ACC112 (cell line): Measurements from ENCODE around the gene CDH4.

Experiments
- H2AFZ ChIP-seq: fragments of 200-600 bp; sonication (generic); one replicate; pipeline ENCODE4 v1.6.0; 2017; ENCODE audit warnings: antibody characterized with exemption, low read length; ENCODE audit not compliant: unreplicated experiment
- H3K27ac ChIP-seq: fragments of 200-600 bp; sonication (generic); 2 replicates; pipeline ENCODE4 v1.5.1; 2014; ENCODE audit warnings: low read depth, mild to moderate bottlenecking, antibody characterized with exemption, low read length, moderate library complexity
- H3K27me3 ChIP-seq: fragments of 200-600 bp; sonication (generic); 2 replicates; pipeline ENCODE4 v1.6.1; 2014; ENCODE audit warnings: mild to moderate bottlenecking, antibody characterized with exemption, low read length, moderate library complexity, mixed read lengths; ENCODE audit not compliant: insufficient read depth
- H3K36me3 ChIP-seq: fragments of 200-600 bp; sonication (generic); 2 replicates; pipeline ENCODE4 v1.6.1; 2016; ENCODE audit warnings: mild to moderate bottlenecking, antibody characterized with exemption, low read length, moderate library complexity, mixed read lengths; ENCODE audit not compliant: insufficient read depth
- H3K4me1 ChIP-seq: fragments of 200-600 bp; sonication (generic); one replicate; pipeline ENCODE4 v1.6.1; 2016; ENCODE audit warnings: low read length, mixed read lengths; ENCODE audit not compliant: insufficient read depth, unreplicated experiment, control insufficient read depth
- H3K4me3 ChIP-seq: fragments of 200-600 bp; sonication (generic); 2 replicates; pipeline ENCODE4 v1.5.1; 2014; ENCODE audit warnings: mild to moderate bottlenecking, low read depth, low read length
- H3K79me2 ChIP-seq: fragments of 200-600 bp; sonication (generic); one replicate; pipeline ENCODE4 v1.6.0; 2016; ENCODE audit warnings: low read length; ENCODE audit not compliant: control insufficient read depth, unreplicated experiment, insufficient read depth

Gene CDH4

DNA sequence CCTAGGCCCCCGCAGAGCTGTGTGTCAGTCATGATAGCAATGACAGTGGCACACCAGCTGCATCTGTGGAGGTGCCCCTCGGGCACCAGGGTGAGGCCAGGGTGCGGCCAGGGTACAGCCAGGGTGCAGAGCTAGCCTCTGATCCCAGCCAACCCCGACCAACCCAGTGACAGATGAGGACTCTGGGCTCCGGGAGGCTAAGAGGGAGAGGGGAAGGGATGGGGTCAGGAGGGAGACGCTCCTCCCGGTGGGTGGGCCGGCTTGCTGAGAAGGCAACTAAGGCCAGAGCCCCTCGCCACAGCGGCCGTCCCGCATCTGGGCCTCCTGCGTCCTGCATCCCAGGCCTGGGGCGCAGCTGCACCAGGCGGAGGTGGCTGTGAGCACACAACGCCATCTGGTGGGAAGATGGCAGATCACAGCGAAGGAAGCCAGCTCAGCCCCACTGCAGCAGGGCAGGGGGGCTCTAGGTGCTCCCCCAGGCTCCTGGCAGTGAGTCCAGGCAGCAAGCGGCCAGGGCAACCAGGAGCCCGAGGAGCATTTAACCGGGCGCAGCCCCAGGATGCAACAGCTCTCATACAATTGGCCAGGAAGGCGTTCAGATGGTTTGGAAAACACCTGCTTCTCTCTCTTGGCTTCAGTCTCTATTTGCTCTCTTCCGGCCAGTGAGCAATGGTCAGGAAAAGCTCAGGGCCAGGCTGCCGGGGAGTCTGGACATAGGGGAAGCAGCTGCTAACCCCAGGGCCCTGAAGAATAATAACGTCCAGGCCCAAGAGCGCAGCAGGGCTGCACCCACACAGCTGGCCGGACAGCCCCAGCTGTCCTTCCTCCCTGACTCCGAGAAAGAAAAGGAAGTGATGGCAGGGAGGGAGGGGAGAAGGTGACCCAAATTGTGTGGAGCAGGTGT lies 644.2 kb downstream of the CDH4 start:
- H2AFZ ChIP-seq = no peak overlapping the region
- H3K4me1 ChIP-seq = no peaks in the 10 kb centered on the region
- no peak overlapping the region for H3K4me3 ChIP-seq
- H3K36me3 ChIP-seq = no peaks in the 10 kb centered on the region
- H3K79me2 ChIP-seq = no peaks in the 10 kb centered on the region
- no peaks in the 10 kb centered on the region for H3K27me3 ChIP-seq
- H3K27ac ChIP-seq = no peak overlapping the region

DNA sequence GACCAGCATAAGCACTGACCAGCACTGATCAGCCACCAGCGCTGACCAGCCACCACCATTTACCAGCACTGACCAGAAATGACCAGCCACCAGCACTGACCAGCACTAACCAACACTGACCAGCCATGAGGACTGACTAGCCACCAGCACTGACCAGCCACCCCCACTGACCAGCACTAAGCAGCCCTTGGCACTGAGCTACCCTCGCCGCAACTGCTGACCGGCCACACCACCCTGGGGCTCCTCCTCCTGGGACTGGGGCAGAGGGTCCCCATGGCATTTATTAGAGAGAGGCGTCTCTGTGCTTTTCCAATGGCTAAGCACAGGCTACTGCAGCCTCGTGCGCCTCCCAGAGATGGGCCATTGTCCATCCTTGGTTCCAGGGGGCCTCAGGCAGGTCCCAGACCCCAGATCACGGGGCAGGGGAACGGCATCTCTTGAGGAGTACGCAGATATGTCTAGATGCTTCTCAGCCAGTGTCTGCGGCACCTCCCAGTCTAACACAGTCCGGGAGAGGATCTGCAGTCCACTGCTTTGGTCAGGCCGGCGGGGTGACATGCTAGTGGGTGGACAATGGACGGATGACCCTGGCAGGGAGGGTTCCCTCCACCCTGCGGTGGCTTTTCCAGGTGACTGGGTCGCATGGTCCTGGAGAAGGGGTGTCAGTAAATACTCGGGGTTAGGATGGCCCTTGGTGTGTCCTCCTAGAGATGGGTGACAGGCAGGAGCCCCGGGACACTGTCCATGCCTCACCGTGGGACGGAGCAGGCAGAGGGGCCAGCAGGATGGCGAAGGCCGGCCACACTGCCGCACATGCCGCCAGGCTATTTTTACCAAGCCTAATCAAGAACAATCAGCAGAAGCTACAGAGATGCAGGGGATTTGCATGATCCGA lies 645.6 kb downstream of the CDH4 start:
- no peaks in the 10 kb centered on the region for H3K4me1 ChIP-seq
- H3K36me3 ChIP-seq = no peaks in the 10 kb centered on the region
- H3K79me2 ChIP-seq = no peaks in the 10 kb centered on the region
- no peak overlapping the region for H3K27ac ChIP-seq
- no peak overlapping the region for H2AFZ ChIP-seq
- H3K27me3 ChIP-seq = no peaks in the 10 kb centered on the region
- no peak overlapping the region for H3K4me3 ChIP-seq

DNA sequence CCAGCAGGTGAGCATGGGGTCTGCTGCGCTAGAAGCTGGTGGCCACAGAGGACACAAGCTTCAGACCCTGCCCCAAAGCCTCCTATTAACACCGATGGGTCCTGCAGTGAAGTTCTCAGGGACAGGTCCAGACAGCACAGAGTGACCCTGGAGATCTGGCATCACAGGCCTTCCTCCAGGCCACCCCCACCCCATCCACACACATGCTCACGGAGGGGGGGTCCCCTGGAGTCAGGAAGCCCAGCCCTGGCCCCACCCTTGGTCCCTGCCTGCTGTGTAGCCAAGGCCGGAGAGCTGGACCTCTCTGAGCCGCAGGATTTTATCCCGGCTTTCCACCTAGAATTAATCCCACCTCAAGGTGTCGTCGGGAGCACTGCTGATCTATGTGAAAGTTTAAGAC lies 646.3 kb downstream of the CDH4 start:
- Histone ChIP-seq H3K4me3 (no peak overlapping the region), H3K4me1 (no peaks in the 10 kb centered on the region), H3K79me2 (no peaks in the 10 kb centered on the region), H3K27ac (no peak overlapping the region), H3K36me3 (no peaks in the 10 kb centered on the region), H2AFZ (no peak overlapping the region), H3K27me3 (no peaks in the 10 kb centered on the region)

DNA sequence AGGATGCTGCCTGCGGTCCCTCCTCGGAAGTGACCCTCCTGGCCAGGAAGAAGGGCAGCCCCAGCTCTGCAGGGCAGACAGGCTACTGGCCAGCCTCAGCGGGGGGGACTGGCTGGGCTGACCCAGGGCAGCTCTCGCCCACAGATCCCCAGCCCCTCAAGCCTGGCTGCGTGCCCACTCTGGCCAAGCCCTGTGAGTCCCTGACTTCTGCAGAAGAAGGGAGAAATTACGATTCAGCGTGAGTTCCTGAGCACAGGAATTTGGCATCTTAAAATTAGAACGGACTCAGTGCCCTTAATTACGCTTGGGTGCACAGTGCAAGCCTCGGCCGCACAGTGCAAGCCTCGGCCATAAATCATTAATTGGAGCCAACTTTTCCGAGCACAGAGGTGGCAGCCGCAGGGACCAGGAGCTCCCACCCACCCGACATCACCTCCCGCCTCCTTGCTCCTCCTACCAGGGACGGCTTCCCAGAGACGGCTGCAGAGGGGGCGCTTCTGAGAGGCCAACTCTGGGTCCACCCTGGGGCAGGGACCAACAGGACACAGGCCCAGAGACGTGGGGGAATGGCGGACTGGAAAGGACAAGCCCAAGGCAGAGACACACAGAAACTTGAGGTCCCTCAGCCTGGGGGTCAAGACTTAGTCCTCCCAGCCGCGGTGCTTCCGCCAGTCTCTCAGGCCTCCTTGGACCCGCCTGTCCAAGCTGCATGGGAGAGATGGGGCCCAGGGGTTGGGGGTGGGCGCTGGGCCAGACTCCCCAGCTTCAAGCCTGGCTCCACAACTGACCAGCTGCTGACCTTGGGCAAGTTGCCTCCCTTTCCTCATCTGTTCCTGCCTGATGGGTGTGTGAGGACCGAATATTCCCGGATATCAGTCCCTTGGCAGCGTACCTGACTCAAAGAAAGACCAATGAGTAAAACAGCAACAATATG lies 648.2 kb downstream of the CDH4 start:
- no peaks in the 10 kb centered on the region for H3K79me2 ChIP-seq
- H3K4me3 ChIP-seq = no peak overlapping the region
- no peak overlapping the region for H3K27ac ChIP-seq
- no peak overlapping the region for H2AFZ ChIP-seq
- no peaks in the 10 kb centered on the region for H3K27me3 ChIP-seq
- H3K4me1 ChIP-seq = no peaks in the 10 kb centered on the region
- H3K36me3 ChIP-seq = no peaks in the 10 kb centered on the region

DNA sequence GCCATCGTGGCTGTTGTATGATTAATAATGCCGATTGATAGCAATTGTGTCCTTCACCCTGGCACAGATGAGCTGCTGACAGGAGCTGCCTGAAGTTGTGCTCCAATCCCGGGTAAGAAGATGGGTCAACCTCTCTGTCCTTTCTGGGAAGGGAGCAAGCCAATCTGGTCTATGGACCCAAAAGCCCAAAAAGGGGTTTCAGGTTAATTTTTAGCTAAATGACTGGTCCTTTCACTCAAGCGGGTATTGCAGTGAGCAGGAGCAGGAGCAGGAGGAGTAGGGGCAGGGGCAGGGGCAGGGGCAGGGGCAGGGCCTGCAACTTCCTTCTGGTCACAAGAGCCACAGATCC lies 648.9 kb downstream of the CDH4 start:
- H3K4me3 ChIP-seq = no peak overlapping the region
- H3K27me3 ChIP-seq = no peaks in the 10 kb centered on the region
- H3K36me3 ChIP-seq = no peaks in the 10 kb centered on the region
- H3K4me1 ChIP-seq = no peaks in the 10 kb centered on the region
- no peak overlapping the region for H3K27ac ChIP-seq
- no peaks in the 10 kb centered on the region for H3K79me2 ChIP-seq
- no peak overlapping the region for H2AFZ ChIP-seq

DNA sequence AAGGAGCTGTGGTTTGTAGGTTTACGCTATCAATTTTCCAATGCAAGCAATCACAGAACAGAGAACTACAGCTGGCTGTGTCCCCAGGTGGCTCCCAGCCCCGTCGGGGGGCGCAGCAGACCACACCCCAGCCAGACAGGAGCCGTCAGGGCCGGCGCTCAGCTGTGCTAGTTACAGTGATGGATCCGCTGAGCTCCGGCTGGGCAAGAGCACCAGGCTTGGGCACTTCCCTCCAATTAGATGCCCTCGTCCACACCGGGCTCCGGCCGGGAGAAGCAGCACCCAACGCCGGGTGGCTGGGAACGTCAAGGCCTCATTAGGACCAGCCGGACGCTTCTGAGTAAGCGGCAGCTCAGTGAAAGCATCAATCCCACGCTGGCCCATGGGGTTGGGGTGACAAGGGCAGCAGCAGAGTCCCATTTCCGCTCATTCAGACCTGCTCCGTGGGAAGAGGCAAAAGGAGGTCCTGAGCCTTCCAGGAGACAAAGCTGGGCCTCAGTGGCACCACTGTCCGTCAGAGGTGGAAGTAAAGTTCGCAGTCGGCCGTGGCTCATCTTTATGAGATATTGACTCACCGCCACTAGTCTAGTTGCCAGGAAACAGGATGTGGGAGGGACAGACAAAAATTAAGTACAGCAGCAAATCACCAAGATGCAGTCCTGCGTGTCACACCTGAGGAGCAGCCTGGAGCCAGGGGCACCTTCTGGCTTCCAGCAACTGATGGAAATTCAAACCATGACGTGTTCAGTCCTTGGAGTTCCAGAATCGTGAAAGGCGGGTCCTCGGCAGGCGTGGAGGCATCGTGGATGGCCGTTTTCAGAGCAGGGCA lies 649.5 kb downstream of the CDH4 start:
- H2AFZ ChIP-seq = no peak overlapping the region
- H3K27ac ChIP-seq = no peak overlapping the region
- no peaks in the 10 kb centered on the region for H3K36me3 ChIP-seq

DNA sequence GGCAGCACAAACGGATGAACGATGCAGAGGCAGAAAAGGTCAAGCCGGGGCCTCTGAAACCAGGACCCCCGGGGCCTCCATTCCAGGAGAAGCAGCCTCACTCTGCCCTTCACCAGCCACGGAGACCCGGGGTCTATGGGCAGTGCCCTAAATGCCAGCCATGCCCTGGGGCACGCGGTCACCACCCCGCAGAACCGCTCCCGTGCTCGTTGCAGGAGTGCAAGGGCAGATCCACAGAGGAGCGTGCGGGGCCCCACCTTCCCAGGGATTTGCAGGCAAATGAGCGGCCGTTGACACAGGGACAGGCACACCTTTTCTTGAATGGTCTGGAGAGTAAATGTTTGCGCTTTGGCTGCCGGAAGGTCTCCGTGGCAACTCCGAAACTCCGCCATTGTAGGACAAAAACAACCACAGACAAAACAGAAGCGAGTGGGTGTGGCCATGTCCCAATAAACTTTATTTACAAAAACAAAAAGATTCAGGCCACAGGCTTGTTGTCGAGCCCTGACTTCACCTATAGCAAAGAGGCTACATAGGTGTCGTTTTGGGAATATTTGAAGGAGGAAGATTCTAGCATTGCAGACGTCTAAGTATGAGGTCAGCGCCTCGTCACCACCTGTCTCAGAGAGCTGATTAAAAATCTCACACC lies 650.3 kb downstream of the CDH4 start:
- no peak overlapping the region for H3K27ac ChIP-seq
- no peak overlapping the region for H3K4me3 ChIP-seq
- no peak overlapping the region for H2AFZ ChIP-seq
- H3K4me1 ChIP-seq = no peaks in the 10 kb centered on the region
- no peaks in the 10 kb centered on the region for H3K27me3 ChIP-seq
- H3K79me2 ChIP-seq = no peaks in the 10 kb centered on the region
- no peaks in the 10 kb centered on the region for H3K36me3 ChIP-seq

More for the DNA sequence above, 649.5 kb downstream of the CDH4 start:
- no peak overlapping the region for H3K4me3 ChIP-seq
- no peaks in the 10 kb centered on the region for H3K27me3 ChIP-seq
- no peaks in the 10 kb centered on the region for H3K4me1 ChIP-seq
- no peaks in the 10 kb centered on the region for H3K79me2 ChIP-seq

DNA sequence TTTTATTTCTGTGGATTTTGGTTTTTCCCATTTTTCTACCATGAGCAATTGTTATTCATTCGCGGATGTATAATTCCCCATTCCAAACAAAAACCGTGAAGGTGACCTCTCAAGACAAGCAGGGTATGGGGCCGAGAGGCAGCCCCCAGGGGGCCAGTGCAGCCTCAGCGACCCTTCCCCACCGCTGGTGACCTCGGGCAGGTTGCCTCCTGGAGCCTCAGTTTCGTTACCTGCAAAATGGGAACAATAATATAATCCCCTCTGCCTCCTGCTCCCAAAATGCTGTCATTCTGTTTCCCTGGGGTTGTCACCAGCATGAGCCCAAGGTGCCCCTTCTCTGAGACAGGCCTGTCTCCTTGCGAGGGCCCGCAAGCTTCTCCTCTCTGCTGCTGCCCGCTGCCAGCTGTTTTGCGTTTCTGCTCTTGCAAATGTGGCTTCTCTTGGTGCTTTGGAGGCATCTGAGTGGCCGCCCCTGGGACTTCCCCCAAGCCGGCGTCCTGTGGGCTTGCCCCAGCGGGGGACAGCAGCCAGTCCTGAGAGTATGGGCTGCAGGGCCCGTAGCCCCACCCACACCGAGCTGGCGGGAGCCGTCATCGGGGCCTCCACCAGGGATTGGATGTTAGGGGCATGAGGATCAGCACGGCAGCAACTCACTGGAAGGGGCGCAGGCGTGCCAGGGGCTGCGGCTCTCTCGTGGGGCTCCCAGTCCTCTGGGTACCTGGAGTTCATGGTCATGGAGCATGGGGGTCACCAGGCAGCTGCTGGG lies 651.7 kb downstream of the CDH4 start:
- Histone ChIP-seq H2AFZ (no peak overlapping the region), H3K79me2 (no peaks in the 10 kb centered on the region), H3K27me3 (no peaks in the 10 kb centered on the region), H3K36me3 (no peaks in the 10 kb centered on the region), H3K27ac (no peak overlapping the region), H3K4me1 (no peaks in the 10 kb centered on the region), H3K4me3 (no peak overlapping the region)

DNA sequence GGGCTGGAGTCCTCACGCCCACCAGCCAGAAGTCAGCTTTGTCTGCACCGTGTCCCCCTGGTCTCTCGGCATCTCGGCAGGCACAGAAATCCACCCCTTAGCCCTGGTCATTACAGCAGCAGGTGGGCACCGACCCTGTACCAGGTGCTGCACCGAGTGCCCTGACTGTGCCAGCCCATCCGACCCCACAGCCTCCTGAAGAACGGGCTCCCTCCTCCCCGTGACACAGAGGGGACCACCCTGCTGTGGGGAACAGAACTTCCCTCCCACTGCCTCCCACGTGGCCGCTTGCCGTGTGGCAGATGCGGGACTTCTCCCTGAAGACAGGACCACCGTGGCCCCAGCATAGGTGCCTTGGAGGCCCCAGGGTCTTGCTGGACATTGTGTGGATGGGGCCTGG lies 652.4 kb downstream of the CDH4 start:
- no peaks in the 10 kb centered on the region for H3K79me2 ChIP-seq
- no peak overlapping the region for H2AFZ ChIP-seq
- no peak overlapping the region for H3K27ac ChIP-seq
- H3K4me3 ChIP-seq = no peak overlapping the region
- H3K27me3 ChIP-seq = no peaks in the 10 kb centered on the region
- no peaks in the 10 kb centered on the region for H3K4me1 ChIP-seq
- no peaks in the 10 kb centered on the region for H3K36me3 ChIP-seq
